HG03457 (cell line): Measurements from ENCODE around the gene TXLNA.

Experiments
- ATAC-seq: cut with Tn5 transposase; IDR thresholded peaks from one replicate; pipeline ENCODE4 v1.9.1; 2021; ENCODE audit warnings: moderate number of reproducible peaks; ENCODE audit not compliant: unreplicated experiment

The TXLNA gene

DNA sequence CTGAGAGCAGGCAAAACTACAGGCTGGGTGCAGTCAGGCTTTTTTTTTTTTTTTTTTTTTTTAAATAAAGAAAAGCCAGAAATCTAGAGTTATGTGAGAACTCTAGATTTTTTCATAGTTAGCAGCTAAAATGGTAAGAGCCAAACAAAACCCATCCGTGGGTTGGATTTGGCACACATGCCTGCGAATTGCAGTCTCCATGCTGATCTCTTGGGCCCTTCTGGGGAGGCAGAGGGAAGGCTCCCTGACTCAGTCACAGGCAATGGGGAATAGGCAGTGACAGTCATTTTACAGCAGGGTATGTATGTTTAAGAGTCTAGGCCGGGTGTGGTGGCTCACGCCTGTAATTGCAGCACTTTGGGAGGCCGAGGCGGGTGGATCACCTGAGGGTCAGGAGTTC, 2.6 kb downstream of the TXLNA start:
- ATAC-seq = no peak

DNA sequence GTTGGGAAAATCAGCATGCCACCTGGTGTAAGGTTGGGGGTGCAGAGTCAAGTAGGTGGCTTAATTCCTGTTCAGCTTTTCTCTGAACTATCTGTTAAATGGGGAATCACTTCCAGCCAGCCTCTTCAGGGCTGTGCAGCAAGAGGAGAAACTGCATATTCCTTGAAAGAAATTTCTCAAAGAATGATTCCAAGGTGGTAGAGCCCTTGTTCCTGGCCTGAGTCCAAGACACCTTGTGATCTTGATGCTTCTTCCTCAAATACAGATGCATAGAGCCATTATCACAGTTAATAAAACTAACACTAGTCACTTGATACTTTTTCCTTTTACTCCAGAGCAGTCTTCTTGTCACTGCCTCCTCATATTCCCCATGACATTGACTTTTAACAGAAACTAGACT, 5.2 kb downstream of the TXLNA start:
- no peak for ATAC-seq

DNA sequence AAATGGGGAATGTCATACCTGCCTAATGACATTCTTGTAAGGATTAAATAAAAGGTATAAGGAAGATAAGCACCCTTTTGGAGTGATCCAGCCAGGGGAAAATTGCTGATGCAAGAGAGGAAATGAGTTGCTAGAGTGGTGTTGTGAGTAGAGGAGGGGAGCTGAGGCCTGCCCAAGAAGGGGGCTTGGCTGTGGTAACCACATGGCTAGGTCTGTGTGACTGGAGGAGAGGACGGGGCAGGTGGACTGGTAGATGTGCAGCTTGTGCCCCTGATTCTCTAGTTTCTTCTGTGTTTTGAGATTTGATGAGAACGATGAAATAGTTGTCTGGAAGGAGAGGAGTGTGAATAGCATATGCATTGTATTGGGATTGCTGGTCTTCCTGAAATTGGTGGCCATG, 6.6 kb downstream of the TXLNA start:
- no peak for ATAC-seq

DNA sequence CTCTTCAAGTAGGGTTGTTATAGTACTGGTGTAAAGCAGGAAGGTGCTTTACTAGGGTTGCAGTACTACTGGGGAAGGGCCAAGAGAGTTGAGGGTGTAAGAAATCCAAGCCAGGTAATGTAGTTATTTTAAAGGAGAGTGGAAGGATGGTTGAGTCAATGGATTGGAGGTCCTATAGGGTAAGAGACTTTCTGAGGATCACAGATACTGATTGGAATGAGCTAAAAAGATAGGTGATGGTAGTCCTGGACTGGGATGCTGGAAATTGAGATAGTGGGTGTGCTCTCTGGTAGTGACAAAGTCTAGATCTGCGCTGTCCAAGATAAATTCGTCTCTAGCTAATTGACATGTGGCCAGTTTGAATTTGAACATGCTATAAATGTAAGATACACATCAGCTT, 7.0 kb downstream of the TXLNA start:
- ATAC-seq = no peak

DNA sequence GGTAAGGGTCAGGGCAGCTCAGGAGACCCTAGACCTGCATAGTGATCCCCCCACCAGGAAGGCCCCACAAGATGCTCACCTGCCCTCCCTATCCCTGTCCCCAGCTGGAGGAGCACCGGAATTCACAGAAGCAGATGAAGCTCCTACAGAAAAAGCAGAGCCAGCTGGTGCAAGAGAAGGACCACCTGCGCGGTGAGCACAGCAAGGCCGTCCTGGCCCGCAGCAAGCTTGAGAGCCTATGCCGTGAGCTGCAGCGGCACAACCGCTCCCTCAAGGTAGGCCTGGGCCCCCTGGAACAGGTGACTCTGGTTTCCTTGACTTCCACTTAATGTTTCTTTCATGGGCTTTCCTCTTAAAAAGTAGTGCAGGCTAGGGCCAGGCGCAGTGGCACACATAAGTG, 8.4 kb downstream of the TXLNA start:
- no peak for ATAC-seq

DNA sequence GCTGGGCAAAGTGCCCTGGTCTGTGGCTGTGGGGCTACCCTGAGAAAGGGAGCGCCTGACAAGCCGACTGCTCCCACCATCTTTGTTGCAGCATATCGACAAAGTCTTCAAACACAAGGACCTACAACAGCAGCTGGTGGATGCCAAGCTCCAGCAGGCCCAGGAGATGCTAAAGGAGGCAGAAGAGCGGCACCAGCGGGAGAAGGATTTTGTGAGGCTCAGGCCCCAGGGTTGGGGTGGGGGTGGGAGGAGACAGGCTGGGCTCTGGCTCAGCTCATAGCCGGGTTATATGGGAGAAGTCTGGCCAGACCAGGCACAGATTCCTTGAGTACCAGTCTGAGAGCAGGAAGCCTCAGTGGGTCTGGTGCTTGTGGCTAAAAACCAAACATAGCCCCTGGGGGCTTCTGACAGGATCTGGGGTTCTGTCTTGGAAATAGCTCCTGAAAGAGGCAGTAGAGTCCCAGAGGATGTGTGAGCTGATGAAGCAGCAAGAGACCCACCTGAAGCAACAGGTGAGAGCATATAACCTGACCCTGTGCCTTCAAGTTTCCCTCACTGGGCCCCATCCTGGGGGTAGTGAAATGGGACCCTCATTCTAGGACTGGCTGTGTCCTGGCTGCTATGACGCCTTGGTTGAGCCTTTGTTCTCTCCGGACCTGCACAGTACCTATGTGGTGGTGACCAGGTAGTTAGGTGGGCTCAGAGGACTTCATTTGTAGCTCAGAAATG, 12.9 kb downstream of the TXLNA start:
- ATAC-seq = no peak

DNA sequence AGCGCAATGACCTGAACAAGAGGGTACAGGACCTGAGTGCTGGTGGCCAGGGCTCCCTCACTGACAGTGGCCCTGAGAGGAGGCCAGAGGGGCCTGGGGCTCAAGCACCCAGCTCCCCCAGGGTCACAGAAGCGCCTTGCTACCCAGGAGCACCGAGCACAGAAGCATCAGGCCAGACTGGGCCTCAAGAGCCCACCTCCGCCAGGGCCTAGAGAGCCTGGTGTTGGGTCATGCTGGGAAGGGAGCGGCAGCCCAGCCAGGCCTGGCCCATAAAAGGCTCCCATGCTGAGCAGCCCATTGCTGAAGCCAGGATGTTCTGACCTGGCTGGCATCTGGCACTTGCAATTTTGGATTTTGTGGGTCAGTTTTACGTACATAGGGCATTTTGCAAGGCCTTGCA, 15.5 kb downstream of the TXLNA start:
- ATAC-seq = no peak

DNA sequence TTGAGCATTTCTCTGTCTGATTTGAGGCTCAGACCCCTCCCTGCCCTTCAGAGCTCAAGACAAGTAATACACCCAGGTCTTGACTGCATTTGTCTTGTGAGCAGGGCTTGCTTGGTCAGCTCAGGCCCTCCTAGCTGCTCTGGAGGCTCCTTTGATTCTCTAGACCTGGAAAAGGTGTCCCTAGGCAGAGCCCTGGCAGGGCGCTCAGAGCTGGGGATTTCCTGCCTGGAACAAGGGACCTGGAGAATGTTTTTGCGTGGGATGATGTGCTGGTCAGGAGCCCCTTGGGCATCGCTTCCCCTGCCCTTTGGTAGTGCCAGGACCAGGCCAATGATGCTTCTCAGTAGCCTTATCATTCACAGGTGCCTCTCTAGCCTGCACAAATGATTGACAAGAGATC, 16.1 kb downstream of the TXLNA start:
- no peak for ATAC-seq

GRCh38 chr1:32195972-32196823, 16.7 kb downstream of the TXLNA start:
- ATAC-seq = no peak

GRCh38 chr1:32197074-32197473, 17.6 kb downstream of the TXLNA start:
- ATAC-seq = no peak

DNA sequence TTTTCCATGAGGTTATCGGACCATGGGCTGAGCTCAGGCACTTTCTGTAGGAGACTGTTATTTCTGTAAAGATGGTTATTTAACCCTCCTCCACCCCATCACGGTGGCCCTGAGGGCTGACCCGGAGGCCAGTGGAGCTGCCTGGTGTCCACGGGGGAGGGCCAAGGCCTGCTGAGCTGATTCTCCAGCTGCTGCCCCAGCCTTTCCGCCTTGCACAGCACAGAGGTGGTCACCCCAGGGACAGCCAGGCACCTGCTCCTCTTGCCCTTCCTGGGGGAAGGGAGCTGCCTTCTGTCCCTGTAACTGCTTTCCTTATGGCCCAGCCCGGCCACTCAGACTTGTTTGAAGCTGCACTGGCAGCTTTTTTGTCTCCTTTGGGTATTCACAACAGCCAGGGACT, 18.4 kb downstream of the TXLNA start:
- no peak for ATAC-seq

GRCh38 chr1:32198237-32199042, 19.0 kb downstream of the TXLNA start:
- ATAC-seq = no peak

DNA sequence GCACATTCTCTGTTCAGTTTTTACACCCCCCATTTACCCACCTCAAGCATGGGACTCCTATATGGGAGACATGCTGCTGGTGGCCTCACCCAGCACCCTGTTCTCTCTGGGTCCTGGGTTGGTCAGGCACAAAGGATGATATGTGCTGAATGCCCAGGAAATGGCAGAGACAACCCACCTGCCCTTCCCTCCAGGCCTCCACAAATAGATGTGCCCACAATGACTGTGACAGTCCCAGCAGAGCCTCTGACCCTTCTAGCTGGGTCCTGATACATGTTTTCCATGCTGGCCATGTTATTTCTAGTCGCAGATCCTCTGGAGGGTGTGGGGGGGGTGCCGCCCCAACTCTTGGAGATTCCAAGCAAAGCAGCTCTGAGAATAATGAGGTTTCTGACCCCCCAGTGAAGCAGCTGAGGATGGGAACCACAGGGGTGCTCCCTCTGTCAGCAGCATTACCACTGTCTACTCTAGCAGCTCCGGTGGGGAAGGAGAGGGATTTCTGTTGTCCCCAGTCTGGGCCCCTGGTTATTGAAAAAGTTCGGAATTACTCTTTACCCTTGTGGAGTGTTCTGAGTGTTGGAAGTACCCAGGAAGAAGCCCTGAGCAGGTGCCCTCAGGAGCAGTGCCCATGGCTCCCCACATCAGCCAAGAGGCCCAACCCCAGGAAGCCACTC, 19.7 kb downstream of the TXLNA start:
- ATAC-seq = no peak

GRCh38 chr1:32199717-32200072, 20.2 kb downstream of the TXLNA start:
- no peak for ATAC-seq

- ATAC-seq = no peak
Observed at GRCh38 chr1:32200226-32201010, 20.9 kb downstream of the TXLNA start, which contains the start of gene CCDC28B. Gene CCDC28B, plus strand, starts transcription at chr1:32200595. Its CDS starts 1,341 bp downstream, at chr1:32201936.

DNA sequence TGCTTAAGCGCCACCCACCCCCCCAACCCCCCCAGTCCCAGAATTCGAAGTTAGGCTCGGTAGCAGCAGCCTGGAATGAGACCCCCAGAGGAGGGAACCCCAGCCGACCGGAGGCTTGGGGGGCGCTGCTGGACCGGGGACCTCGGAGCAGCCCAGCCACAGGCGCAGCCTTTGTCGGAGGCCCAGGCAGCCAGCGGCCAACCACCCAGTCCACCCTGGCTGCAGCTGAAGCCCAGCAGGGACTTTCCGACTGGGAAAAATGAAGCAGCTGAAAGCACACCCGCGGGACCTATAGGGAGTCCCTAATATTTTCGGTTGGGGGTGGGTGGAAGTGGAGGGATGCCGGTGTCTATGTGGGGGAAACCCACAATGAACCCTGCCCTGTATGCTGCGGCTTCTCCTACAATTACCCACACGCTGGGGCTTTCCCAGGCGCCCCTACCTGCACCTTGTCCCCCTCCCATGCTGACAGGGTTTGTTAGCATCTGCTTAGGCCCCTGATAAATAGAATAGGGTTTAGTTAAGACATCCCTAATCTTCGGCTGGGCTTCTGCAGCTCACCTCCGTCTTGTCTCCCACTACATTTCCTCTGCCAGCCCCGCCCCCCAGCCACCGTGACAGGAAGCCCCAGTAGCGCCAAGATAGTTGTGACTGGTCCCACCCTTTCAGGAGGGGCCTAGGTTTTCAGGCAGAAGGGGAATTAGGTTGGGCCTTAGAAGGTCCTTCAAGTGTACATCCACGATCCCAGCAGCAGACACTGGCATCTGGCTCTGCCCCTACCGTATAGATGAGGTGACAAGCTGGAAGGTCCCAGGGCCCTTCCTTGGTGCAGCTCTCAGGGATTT, 21.8 kb downstream of the TXLNA start:
- no peak for ATAC-seq

- ATAC-seq = no peak
Observed at GRCh38 chr1:32204943-32205361, 25.5 kb downstream of the TXLNA start.

- no peak for ATAC-seq
Observed at GRCh38 chr1:32205401-32206370, 26.2 kb downstream of the TXLNA start, which contains the start of gene IQCC. Gene IQCC, plus strand, starts transcription at chr1:32205671. Its CDS starts 11 bp downstream, at chr1:32205682.
